ENCODE results near the gene TTLL11.

The TTLL11 gene

GRCh38 chr9:121835587-121836365, 257.3 kb downstream of the TTLL11 start:
- no peak for TF ChIP-seq EZH2phosphoT487 (IDR thresholded peaks at IDR 0.05; ENCODE audit: borderline replicate concordance)
- no peak for TF ChIP-seq CTCF (conservative IDR thresholded peaks at IDR 0.05; ENCODE audit: low read length)
- no peak overlapping the region for H3K9ac ChIP-seq (ENCODE audit: low read depth, low read length, poor library complexity, severe bottlenecking)
- H4K20me1 ChIP-seq (ENCODE audit: insufficient read depth, low read length, poor library complexity, severe bottlenecking), result no peaks in the 10 kb centered on the region
- H3K4me2 ChIP-seq (ENCODE audit: low read depth, low read length, poor library complexity, severe bottlenecking), result no peak overlapping the region
- H3K36me3 ChIP-seq (ENCODE audit: insufficient read depth, low read length), result peaks cover 4% of the 10 kb centered on the region; the same call in 1 of the 2 replicates
- no peak overlapping the region for H3K4me3 ChIP-seq (ENCODE audit: low read length, poor library complexity, severe bottlenecking)
- no peaks in the 10 kb centered on the region for H3F3A ChIP-seq (ENCODE audit: low read depth)
- H3K4me1 ChIP-seq (ENCODE audit: insufficient read depth, low read length, poor library complexity, severe bottlenecking), result no peaks in the 10 kb centered on the region
- H3K9me2 ChIP-seq (replicated peaks; ENCODE audit: low read depth, low read length), result no peaks in the 10 kb centered on the region
- H3K79me2 ChIP-seq (ENCODE audit: insufficient read depth, low read length), result no peaks in the 10 kb centered on the region
- H2AFZ ChIP-seq (ENCODE audit: low read length), result no peak overlapping the region
- no peaks in the 10 kb centered on the region for H3K27me3 ChIP-seq (ENCODE audit: insufficient read depth, low read length, poor library complexity, severe bottlenecking)
- no peaks in the 10 kb centered on the region for H3K9me3 ChIP-seq (ENCODE audit: insufficient read depth, low read depth, low read length)

DNA sequence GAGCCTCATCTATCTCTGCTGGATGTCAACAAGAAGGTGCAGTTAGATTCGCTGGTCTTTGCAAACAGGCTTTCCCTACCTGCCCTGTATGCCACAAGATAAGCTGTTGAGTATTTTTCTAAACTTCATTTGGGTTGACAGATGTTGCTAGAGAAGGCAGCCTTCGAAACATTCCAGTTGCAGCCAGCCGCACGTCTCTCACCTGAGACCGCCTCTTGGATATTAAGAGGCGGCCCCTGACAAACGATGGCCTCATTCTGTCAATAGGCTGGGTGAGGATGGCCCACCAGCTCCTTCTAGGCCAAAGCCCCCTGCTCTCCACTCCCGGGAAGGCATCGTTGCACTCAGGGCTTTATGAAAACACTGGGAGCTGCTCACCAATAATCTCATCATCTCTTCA, 260.0 kb downstream of the TTLL11 start:
- Histone ChIP-seq H3K4me3 (ENCODE audit: low read length, poor library complexity, severe bottlenecking) (no peak overlapping the region), H3K36me3 (ENCODE audit: insufficient read depth, low read length) (0 out of 2 replicates have a peak, but pooled peaks cover 3% of the 10 kb centered on the region), H3K79me2 (ENCODE audit: insufficient read depth, low read length) (no peaks in the 10 kb centered on the region), H3K27me3 (ENCODE audit: insufficient read depth, low read length, poor library complexity, severe bottlenecking) (no peaks in the 10 kb centered on the region), H3K9me2 (replicated peaks; ENCODE audit: low read depth, low read length) (no peaks in the 10 kb centered on the region), H3K9me3 (ENCODE audit: insufficient read depth, low read depth, low read length) (no peaks in the 10 kb centered on the region), H4K20me1 (ENCODE audit: insufficient read depth, low read length, poor library complexity, severe bottlenecking) (no peaks in the 10 kb centered on the region), H2AFZ (ENCODE audit: low read length) (no peak overlapping the region), H3K9ac (ENCODE audit: low read depth, low read length, poor library complexity, severe bottlenecking) (no peak overlapping the region), H3K4me2 (ENCODE audit: low read depth, low read length, poor library complexity, severe bottlenecking) (no peak overlapping the region), H3F3A (ENCODE audit: low read depth) (no peaks in the 10 kb centered on the region), H3K4me1 (ENCODE audit: insufficient read depth, low read length, poor library complexity, severe bottlenecking) (no peaks in the 10 kb centered on the region)
- no peak for TF ChIP-seq CTCF (conservative IDR thresholded peaks at IDR 0.05; ENCODE audit: low read length)
- TF ChIP-seq EZH2phosphoT487 (IDR thresholded peaks at IDR 0.05; ENCODE audit: borderline replicate concordance), result no peak

DNA sequence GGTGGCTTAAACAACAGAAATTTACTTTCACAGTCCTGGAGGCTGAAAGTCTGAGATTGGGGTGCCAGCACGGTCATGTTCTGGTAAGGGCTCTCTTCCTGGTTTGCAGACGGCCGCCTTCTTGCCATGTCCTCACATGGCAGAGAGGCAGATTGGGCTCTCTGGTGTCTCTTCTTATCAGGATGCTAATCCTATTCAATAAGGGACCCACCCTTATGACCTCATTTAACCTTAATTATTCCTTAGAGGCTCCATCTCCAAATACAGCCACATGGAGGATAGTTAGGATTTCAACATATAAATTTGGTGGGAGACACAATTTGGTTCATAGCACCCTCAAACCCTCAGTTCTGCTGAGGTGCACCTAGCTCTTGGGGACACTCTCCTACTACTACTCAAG, 261.2 kb downstream of the TTLL11 start:
- Histone ChIP-seq H3K9me2 (replicated peaks; ENCODE audit: low read depth, low read length) (no peaks in the 10 kb centered on the region), H3K4me1 (ENCODE audit: insufficient read depth, low read length, poor library complexity, severe bottlenecking) (no peaks in the 10 kb centered on the region), H3K27me3 (ENCODE audit: insufficient read depth, low read length, poor library complexity, severe bottlenecking) (no peaks in the 10 kb centered on the region), H4K20me1 (ENCODE audit: insufficient read depth, low read length, poor library complexity, severe bottlenecking) (no peaks in the 10 kb centered on the region), H3K4me3 (ENCODE audit: low read length, poor library complexity, severe bottlenecking) (no peak overlapping the region), H3K9ac (ENCODE audit: low read depth, low read length, poor library complexity, severe bottlenecking) (no peak overlapping the region), H3K4me2 (ENCODE audit: low read depth, low read length, poor library complexity, severe bottlenecking) (no peak overlapping the region), H2AFZ (ENCODE audit: low read length) (no peak overlapping the region), H3K9me3 (ENCODE audit: insufficient read depth, low read depth, low read length) (no peaks in the 10 kb centered on the region), H3K36me3 (ENCODE audit: insufficient read depth, low read length) (no peaks in the 10 kb centered on the region), H3K79me2 (ENCODE audit: insufficient read depth, low read length) (no peaks in the 10 kb centered on the region), H3F3A (ENCODE audit: low read depth) (no peaks in the 10 kb centered on the region)
- no peak for TF ChIP-seq CTCF (conservative IDR thresholded peaks at IDR 0.05; ENCODE audit: low read length)
- no peak for TF ChIP-seq EZH2phosphoT487 (IDR thresholded peaks at IDR 0.05; ENCODE audit: borderline replicate concordance)

Data from Loucy (cell line).